GM19193 (cell line): ENCODE measurements around the gene FHIT.

Source experiments
- POLR2A ChIP-seq: IDR thresholded peaks from 4 replicates; pipeline ENCODE4 v1.6.1; 2011; ENCODE audit not compliant: insufficient read depth, insufficient read length; ENCODE audit errors: extremely low read depth

Gene FHIT

DNA sequence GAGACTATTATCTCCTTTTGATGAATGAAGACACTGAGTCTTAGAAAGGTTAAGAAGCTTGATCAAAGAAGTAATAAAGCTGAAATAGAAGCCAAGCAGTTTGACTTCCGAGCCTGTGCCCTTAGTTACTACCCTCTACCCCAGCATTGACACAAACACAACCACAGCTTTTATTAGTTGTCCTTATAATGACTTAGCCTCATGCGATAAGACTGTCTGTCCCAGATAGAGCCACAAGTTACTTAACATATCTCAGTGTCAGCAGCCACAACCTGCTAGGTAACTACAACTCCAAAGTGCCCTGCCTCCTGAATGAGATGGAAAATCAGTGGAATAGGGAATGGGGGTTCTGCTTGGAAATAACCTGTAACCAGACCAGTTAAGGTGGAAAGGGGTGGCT lies 1419.9 kb downstream of the FHIT start:
- no peak for TF ChIP-seq POLR2A

DNA sequence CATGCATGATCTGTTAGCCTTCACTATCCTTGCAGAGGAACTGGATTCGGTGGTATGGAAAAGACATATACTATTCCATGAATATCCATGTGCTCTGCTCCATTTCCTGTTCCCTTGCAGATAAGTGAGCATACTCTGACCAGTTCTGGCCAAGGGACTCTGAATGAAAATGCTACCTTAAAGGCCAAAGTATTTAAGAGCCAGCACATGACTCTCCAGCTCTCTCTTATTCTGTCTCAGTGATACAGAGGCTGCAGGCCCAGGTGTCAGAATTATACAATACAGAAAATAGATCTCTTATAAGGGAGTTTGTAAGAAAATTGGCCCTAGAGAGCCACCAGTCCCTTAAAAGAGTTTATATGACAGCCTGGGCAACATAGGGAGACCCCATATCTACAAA lies 1421.7 kb downstream of the FHIT start:
- TF ChIP-seq POLR2A, result no peak

DNA sequence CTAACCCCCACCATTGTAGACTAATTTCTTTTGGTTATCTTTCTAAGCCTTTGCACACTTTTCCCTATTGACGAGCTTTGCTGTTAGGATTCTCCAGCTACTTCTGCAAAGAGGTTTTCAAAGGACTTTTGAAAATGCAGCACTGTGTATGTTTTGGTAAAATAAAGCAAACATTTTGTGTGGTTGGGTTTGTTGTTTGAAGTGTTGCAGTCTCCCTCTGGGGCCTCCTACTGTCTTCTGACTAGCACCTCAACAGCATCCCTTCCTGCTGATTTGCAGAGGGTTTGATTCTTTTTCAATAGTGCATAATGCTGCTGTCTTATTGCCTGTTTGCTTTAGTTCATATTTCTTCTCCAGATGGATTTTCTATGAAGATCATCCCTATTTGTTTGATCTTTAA lies 1426.4 kb downstream of the FHIT start:
- TF ChIP-seq POLR2A, result no peak

DNA sequence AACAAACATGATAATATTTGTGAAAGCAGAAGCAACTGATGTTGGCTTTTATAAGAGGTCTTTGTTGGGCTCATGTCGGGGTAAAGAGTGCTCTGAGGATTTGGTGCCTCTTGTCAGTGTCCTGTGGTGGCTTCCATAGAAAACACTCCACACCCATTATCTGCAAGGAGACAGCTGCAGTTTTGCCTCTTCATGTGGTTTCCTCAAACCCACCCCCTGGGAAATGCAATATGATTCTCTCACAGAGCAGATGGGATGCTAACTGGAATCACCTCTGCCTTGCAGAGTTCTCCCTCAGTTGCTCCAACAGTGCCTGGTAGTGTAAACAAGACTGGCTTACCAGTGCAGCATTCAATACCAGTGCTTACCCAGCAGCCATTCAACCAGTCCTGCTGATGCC lies 1430.0 kb downstream of the FHIT start:
- TF ChIP-seq POLR2A, result no peak

DNA sequence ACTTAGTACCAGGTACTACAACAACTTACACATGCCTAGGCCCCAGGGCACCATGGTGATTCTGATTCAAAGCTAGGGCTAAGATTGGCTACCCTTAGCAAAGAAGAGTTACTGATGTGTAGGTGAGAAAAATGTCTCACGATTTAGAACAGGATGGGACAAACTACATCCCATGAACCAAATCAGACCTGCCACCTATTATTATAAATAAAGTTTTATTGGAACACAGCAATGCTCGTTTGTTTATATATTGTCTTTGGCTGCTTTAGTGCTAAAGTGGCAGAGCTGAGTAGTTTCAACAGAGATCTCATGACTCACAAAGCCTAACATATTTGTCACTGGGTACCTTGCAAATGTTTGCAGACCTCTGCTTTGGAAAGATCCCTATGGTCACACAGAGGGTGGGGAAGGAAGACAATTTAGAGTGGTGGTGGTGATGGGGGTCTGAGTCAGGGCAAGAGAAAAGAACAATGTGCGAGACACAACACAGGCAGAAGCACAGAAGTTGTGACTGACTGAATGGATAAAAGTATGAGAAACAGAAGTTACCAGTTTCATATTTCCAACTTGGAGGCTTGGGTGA lies 1430.8 kb downstream of the FHIT start:
- no peak for TF ChIP-seq POLR2A

DNA sequence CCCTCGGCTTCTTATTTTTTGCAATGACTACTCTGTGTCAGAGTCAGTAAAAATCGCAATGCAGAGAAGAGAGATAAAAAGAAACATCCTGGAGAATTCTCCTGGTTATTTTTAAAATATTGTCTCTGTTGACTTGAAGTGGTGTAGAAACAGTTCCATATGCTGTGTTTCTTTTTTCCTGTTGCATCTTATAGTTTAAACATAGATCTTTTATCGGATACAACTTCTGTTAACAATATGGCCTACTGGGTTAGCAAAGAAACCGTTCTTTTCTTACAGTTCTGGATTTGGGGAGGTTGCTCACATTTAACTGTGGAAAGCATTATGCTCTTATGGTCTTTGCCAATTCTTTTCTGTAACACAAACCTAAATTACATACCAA lies 1432.3 kb downstream of the FHIT start:
- TF ChIP-seq POLR2A, result no peak

DNA sequence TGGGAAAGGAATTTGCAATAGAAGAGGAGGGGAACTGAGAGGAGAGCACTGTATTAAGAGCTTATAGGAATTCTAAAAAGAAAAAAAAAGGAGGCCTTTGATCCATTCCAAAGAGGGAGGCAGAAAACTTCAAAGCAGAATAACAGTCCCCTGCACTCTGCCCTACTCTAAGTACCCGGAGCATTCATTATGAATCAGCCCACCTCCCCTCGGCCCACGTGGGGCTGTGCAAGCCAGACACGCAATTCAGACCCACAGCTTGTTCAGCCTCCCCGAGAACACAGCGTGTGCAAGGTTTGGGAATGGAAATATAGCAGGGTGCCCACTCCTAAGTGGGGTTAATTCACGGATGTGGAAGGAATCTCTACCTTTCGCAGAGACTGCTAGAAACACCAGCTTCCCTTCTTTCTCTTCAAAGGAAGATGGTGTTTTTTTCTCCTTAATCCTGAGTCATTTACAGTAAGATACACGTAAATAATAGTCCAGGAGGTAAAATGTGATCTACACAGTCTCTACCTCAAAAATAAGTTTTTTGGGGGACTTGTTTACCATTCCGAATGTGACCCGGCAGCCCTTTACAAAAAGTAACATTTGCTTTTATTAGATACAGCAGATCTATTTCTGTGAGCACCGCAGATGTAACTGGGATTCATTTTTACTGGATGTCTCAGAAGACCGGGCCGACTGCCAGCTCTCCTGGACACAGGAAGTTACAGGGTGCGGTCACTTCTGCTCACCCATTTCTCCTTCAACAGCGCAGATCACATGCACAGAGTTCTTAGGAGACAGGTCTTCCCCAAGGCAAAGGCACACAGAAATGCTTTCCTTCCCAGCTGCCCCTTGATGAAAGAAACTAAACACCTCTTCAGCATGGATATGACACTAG lies 1433.0 kb downstream of the FHIT start:
- no peak for TF ChIP-seq POLR2A

DNA sequence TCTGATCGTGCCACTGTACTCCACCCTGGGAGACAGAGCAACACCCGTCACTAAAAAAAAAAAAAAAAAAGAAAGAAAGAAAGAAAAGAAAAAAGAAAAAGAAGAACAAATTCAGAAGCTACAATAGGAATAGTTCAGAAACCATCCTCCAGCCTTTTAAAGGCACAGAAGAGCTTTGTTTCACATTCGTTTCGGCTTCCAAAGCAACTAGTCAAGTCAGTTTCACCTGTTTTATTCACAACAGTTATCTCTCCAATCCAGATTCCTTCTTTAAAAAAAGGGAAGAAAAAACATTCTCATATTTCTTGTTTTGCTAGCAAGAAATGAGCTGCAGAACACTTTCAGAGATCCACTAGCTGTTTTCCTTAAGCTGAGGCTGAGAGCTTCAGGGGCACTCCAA lies 1433.7 kb downstream of the FHIT start:
- TF ChIP-seq POLR2A, result no peak

DNA sequence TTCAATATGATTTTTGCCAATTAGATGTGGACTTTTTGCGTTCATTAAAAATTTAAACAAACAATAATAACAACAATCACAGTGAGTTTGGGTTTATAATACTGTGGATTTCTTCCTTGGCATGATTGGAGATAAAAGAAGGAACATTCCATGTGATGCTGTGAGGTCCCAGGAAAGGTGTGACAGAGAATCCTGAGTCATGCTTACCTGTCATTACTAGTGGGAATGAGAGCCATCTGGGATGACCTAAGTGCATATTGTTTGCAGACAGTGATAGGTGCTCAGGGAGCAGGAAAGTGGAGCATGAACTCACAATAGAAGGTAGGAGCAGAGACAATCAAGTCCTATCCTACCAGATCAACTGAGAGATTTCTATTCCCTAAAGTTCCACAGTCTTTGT lies 1434.9 kb downstream of the FHIT start:
- TF ChIP-seq POLR2A, result no peak

DNA sequence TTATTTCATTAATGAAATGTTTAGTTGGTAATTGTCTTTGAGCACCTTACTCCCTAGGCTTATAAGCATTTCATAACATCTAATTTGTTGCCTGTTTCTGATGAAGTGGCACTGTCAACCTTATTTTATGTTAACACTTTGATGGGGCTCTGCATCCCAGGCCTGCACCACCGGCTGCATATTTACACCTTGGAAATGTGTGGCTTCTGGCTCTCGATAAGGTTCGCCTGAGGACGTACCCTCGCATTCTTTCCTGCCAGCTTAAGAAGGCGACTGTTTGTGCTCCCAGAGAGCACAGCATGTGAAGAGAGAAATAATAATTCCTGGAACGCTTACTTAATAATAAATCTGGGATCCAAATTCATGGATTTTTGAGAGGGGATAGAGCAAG lies 1438.1 kb downstream of the FHIT start:
- TF ChIP-seq POLR2A, result no peak

DNA sequence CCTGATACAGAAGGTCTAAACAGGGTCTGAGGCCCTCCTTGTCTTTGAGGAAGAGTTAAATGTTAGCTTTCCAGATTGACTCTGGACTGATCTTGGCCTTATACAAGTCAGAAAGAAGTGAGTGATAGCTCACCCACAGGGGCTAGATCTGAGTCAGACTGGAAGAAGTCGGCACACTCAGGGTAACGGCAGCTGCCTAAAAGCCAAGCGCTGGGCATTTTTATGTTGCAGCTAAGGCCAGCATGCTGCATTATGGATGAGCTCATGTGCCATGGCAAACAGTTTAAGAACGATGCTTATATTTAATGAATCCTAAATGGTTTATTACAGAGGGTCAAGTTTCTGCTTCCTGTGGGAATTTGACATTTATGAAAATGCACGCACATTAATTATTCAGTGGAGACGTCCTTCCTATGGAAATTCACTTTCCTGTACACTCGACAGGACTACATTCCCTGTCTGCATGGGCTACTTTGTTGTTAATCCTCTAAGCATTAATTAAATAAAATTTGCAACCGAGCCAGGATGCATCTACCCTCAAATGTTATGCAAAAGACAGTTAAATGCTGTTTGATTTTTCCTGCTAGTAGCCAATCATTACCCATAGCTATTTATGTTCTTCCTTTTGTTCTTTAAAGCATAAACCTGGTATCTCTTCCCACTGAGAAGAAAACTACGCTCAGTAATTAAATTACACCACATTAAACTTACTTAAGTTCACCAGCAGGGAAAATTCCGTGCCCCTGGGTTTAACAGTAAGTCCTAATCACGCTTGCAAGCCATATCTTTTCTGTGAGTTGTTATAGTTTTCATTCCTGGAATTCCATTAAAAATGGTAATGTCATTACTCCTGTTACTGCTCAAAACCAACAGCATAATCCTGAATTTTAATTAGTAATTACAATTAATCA lies 1438.8 kb downstream of the FHIT start:
- TF ChIP-seq POLR2A, result no peak

DNA sequence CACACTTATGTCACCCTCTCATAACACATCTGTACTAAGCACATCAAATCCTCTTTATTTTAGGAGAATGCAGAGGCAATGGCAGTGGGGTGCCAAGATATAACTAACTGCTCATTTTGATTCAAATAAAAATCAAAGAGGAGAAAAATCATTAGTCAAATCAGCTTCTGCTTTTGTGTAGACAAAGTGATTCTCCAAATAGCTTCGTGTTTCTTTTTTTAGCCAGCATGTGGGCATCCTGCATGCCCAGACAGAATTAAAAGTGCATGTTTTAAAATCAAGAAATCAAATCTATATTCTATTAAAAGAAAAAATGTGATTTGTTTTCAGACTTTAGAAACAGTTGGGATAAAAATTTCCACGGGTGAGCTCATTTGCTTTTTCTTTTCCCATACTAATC lies 1440.1 kb downstream of the FHIT start:
- no peak for TF ChIP-seq POLR2A

DNA sequence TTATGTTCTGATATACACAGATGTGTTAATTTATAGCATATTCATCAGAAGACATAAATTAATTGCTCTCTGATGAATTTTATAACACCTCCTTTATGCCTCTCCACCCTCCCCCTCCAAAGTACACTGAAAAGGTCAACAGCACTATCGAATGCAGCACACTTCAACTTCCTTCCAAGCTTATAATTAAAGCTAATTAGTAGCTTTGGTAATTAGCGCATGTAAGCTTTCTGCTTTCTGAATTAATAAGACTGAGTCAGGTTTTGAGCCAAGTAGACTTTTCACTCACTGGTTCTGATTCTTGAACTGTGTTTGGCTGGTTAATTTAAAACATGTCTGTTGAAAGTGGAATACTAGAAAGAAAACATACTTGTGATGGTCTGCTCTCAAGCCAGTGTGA lies 1440.6 kb downstream of the FHIT start:
- no peak for TF ChIP-seq POLR2A

DNA sequence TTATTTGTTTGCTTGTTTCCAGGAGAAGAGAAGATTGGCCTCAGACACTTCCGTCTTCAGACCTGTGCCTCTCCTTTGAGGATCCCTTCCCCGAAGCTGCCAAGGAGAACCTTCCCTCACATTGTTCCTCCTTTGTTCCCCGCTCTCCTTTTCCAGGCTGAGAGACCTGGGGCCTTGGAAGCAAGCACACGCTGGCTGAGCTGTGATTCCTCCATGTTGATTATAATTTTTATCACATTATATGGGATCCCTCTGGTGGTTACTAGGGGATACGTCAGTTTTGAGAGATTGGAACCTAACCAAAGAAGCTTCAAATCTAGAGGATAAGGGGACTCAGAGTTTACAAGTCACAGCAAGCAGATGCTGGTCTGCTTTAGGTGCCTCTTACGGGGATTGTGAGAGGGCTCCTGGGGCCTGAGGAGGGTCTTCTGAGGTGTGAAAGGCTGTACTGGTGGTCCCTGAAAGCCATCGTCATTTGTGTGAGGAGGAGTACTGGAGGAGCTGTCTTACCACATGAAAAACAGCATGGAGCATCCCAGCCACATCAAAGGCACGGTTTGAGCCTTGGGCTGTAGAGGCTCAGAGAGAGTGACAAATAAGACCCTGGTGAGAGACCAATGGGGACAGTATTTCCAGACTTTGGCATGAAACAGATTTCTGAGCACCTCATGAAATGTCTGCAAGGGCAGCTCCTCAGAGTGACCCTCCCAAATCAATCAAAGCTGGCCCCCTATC lies 1441.4 kb downstream of the FHIT start:
- TF ChIP-seq POLR2A, result no peak

DNA sequence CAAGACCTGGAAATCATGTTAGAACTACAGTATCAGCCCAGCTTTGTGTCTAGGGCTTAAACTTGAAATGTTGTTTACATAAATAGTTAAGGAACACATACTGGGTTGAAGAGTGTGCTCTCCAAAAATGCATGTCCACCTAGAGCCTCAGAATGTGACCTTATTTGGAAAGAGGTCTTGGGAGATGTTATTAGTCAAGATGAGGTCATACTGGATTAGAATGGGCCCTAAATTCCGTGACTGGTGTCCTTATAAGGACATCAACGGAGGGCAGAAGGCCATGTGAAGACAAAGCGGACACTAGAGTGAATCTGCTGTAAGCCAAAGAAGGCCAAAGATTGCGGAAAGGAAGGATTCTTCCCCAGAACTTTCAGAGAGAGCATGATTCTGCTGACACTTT lies 1442.2 kb downstream of the FHIT start:
- TF ChIP-seq POLR2A, result no peak

DNA sequence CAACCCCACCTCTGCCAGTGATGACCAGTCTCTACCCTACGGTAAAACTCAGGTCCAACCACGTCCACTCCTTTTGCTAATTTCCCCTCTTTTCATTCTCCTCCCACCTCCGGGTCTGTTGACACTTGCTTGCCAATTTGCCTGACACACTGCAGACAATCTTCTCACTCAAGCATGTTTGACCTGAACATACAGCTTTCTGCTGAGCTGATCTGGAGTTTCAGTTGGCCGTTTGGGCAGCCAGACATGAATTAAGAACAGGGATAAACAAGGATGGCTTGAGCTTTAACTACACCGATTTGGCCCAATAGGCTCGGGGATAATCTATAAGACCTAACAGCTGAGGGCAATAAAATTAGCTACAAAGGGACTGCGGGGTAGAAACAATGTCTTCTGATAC lies 1442.8 kb downstream of the FHIT start:
- no peak for TF ChIP-seq POLR2A

DNA sequence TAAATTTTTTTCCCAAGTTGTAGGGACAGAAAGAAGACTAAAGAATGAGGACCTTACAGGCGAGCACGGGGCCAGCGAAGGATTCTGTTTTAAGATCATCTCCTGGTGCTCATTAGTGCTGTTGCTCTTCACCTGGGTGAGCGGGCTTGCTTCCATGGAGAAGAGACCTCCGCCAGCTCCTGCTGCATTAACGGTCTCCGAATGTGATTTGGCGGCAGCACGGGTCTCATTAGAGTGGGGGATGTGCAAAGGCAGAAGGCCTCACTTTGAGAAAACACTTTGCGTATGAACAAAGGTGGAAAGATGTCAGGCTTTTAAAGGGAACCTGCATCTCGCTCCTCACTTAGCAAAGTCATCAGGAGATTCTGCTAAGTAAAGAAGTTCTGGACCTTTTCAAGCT lies 1448.0 kb downstream of the FHIT start:
- no peak for TF ChIP-seq POLR2A
